Skeletal muscle tissue (tissue), 4 donors: ENCODE results near the gene ST6GALNAC2. TPM values are rescaled to one million over a fixed set of nuclear protein-coding genes. Genes with fewer than 3 reads are reported as not detected.

Source experiments
- H3K27ac ChIP-seq: one replicate; pipeline ENCODE4 v1.7.0; 2013; ENCODE audit warnings: mild to moderate bottlenecking, low read depth, low read length, inconsistent platforms
- H3K27me3 ChIP-seq, 3 donors: one replicate each; pipeline ENCODE4 v1.7.0; 2013; ENCODE audit warnings: low read length in 3 of 3; ENCODE audit not compliant: control insufficient read depth in 3 of 3, insufficient read depth in 3 of 3
- H3K36me3 ChIP-seq, 3 donors: one replicate each; pipeline ENCODE4 v1.7.0; 2013; ENCODE audit warnings: low read length in 3 of 3; ENCODE audit not compliant: control insufficient read depth in 3 of 3, insufficient read depth in 3 of 3
- H3K4me1 ChIP-seq, 3 donors: one replicate each; pipeline ENCODE4 v1.7.0; 2013; ENCODE audit warnings: low read length in 3 of 3, mild to moderate bottlenecking in 3 of 3; ENCODE audit not compliant: control insufficient read depth in 3 of 3, insufficient read depth in 3 of 3
- H3K4me3 ChIP-seq, 3 donors: one replicate each; pipeline ENCODE4 v1.7.0; 2013; ENCODE audit warnings: low read length in 3 of 3
- H3K9ac ChIP-seq, 3 donors: one replicate each; pipeline ENCODE4 v1.7.0; 2013; ENCODE audit warnings: low read length in 3 of 3, mild to moderate bottlenecking in 3 of 3, moderate library complexity in 2 of 3, low read depth in 1 of 3
- H3K9me3 ChIP-seq, 3 donors: one replicate each; pipeline ENCODE4 v1.7.0; 2013; ENCODE audit warnings: low read length in 3 of 3; ENCODE audit not compliant: control insufficient read depth in 3 of 3
- total RNA-seq: library from RNA; depleted of rRNA; stranded (reverse); fragments of >200 nt; gene quantifications from one replicate; pipeline ENCODE4 v1.2.3, GENCODE V29; 2014
- donor health status: Osteomylitis.

ST6GALNAC2 gene
- total RNA-seq, 1 donor from 2014 or later, result 2.6 TPM

- peaks cover 0 to 2% (median 0%) of the 10 kb centered on the region in 3 donors for H3K36me3 ChIP-seq
- peaks cover 18 to 23% (median 20%) of the 10 kb centered on the region in 3 donors for H3K4me1 ChIP-seq
- no peaks in the 10 kb centered on the region for H3K27me3 ChIP-seq
- no peak overlapping the region for H3K27ac ChIP-seq
- H3K4me3 ChIP-seq, result no peak overlapping the region
- H3K9ac ChIP-seq, result no peak overlapping the region
- H3K9me3 ChIP-seq, result no peaks in the 10 kb centered on the region
These were observed 13.3 kb downstream of the ST6GALNAC2 start for GRCh38 chr17:76572201-76572910.

- Histone ChIP-seq H3K27me3 (no peaks in the 10 kb centered on the region), H3K27ac (no peak overlapping the region), H3K4me3 (no peak overlapping the region), H3K36me3 (peaks cover 3 to 6% (median 4%) of the 10 kb centered on the region in 3 donors), H3K4me1 (peaks cover 24 to 33% (median 28%) of the 10 kb centered on the region in 3 donors), H3K9ac (no peak overlapping the region), H3K9me3 (no peaks in the 10 kb centered on the region)
These were observed 14.7 kb downstream of the ST6GALNAC2 start for GRCh38 chr17:76570877-76571471.

GRCh38 chr17:76570457-76570856 is 15.2 kb downstream of the ST6GALNAC2 start:
- no peak overlapping the region for H3K27ac ChIP-seq
- peaks cover 24 to 34% (median 28%) of the 10 kb centered on the region in 3 donors for H3K4me1 ChIP-seq
- H3K27me3 ChIP-seq, result no peaks in the 10 kb centered on the region
- no peak overlapping the region for H3K4me3 ChIP-seq
- H3K9me3 ChIP-seq, result no peaks in the 10 kb centered on the region
- H3K9ac ChIP-seq, result peak overlapping the region in 1 of 3 donors; percentile 66
- H3K36me3 ChIP-seq, result peaks cover 7 to 8% (median 7%) of the 10 kb centered on the region in 3 donors

GRCh38 chr17:76569607-76570279 is 15.9 kb downstream of the ST6GALNAC2 start:
- H3K9ac ChIP-seq, result peak overlapping the region in 2 of 3 donors; percentile 51 to 66
- peaks cover 24 to 34% (median 28%) of the 10 kb centered on the region in 3 donors for H3K4me1 ChIP-seq
- peaks cover 11 to 14% (median 12%) of the 10 kb centered on the region in 3 donors for H3K36me3 ChIP-seq
- no peak overlapping the region for H3K4me3 ChIP-seq
- peak overlapping the region; percentile 58 for H3K27ac ChIP-seq
- no peaks in the 10 kb centered on the region for H3K9me3 ChIP-seq
- no peaks in the 10 kb centered on the region for H3K27me3 ChIP-seq

- Histone ChIP-seq H3K9ac (no peak overlapping the region), H3K36me3 (peaks cover 11 to 17% (median 14%) of the 10 kb centered on the region in 3 donors), H3K27ac (no peak overlapping the region), H3K9me3 (no peaks in the 10 kb centered on the region), H3K4me1 (peaks cover 24 to 34% (median 28%) of the 10 kb centered on the region in 3 donors), H3K4me3 (no peak overlapping the region), H3K27me3 (no peaks in the 10 kb centered on the region)
These were observed 16.8 kb downstream of the ST6GALNAC2 start for GRCh38 chr17:76568811-76569221.

GRCh38 chr17:76567634-76568432 is 17.8 kb downstream of the ST6GALNAC2 start:
- Histone ChIP-seq H3K4me3 (no peak overlapping the region), H3K27me3 (no peaks in the 10 kb centered on the region), H3K9me3 (no peaks in the 10 kb centered on the region), H3K9ac (peak overlapping the region in 1 of 3 donors; percentile 51), H3K36me3 (peaks cover 14 to 17% (median 15%) of the 10 kb centered on the region in 3 donors), H3K4me1 (peaks cover 26 to 36% (median 30%) of the 10 kb centered on the region in 3 donors), H3K27ac (no peak overlapping the region)

- Histone ChIP-seq H3K4me3 (no peak overlapping the region), H3K9me3 (no peaks in the 10 kb centered on the region), H3K36me3 (peaks cover 14 to 18% (median 16%) of the 10 kb centered on the region in 3 donors), H3K9ac (peak overlapping the region in 1 of 3 donors; percentile 51), H3K27ac (no peak overlapping the region), H3K4me1 (peaks cover 28 to 41% (median 38%) of the 10 kb centered on the region in 3 donors), H3K27me3 (no peaks in the 10 kb centered on the region)
These were observed 18.6 kb downstream of the ST6GALNAC2 start for GRCh38 chr17:76566988-76567431.

GRCh38 chr17:76566613-76566943 is 19.1 kb downstream of the ST6GALNAC2 start:
- Histone ChIP-seq H3K27me3 (no peaks in the 10 kb centered on the region), H3K9ac (no peak overlapping the region), H3K4me3 (no peak overlapping the region), H3K9me3 (no peaks in the 10 kb centered on the region), H3K36me3 (peaks cover 14 to 23% (median 18%) of the 10 kb centered on the region in 3 donors), H3K27ac (no peak overlapping the region), H3K4me1 (peaks cover 32 to 45% (median 43%) of the 10 kb centered on the region in 3 donors)

GRCh38 chr17:76565728-76566612 is 19.7 kb downstream of the ST6GALNAC2 start:
- Histone ChIP-seq H3K4me3 (no peak overlapping the region), H3K36me3 (peaks cover 14 to 23% (median 21%) of the 10 kb centered on the region in 3 donors), H3K9ac (no peak overlapping the region), H3K9me3 (no peaks in the 10 kb centered on the region), H3K27me3 (no peaks in the 10 kb centered on the region), H3K27ac (no peak overlapping the region), H3K4me1 (peaks cover 39 to 47% (median 46%) of the 10 kb centered on the region in 3 donors)
